ENCODE data around the gene GGACT. TPM values are rescaled to one million over a fixed set of nuclear protein-coding genes. Genes with fewer than 3 reads are reported as not detected.

GGACT gene
- total and polyA plus RNA-seq, 2 of the 8 experiments (the other 6 are each of a cell fraction or from before 2014, with no cell fraction given) = 1.1 to 1.5 TPM

DNA sequence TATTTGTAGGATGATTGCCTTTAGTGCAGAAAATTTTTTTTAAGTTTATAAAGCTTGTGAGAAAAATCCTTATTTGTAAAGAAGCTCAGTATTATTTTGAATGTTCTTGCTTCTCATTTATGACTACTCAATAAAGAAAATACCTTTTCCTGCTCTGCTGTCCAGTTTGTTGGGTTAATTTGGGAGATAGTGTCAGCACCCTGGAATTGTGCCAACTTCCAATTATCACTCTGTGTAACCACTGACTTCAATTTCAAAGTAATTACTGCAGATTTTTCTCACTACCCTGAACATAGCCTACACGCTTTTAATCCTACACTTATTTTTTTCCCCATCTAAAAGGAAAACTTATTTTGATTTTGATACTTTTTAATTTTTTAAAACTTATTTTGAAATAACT lies 93.1 kb downstream of the GGACT start (continued):
- TF ChIP-seq, protein P1, sequence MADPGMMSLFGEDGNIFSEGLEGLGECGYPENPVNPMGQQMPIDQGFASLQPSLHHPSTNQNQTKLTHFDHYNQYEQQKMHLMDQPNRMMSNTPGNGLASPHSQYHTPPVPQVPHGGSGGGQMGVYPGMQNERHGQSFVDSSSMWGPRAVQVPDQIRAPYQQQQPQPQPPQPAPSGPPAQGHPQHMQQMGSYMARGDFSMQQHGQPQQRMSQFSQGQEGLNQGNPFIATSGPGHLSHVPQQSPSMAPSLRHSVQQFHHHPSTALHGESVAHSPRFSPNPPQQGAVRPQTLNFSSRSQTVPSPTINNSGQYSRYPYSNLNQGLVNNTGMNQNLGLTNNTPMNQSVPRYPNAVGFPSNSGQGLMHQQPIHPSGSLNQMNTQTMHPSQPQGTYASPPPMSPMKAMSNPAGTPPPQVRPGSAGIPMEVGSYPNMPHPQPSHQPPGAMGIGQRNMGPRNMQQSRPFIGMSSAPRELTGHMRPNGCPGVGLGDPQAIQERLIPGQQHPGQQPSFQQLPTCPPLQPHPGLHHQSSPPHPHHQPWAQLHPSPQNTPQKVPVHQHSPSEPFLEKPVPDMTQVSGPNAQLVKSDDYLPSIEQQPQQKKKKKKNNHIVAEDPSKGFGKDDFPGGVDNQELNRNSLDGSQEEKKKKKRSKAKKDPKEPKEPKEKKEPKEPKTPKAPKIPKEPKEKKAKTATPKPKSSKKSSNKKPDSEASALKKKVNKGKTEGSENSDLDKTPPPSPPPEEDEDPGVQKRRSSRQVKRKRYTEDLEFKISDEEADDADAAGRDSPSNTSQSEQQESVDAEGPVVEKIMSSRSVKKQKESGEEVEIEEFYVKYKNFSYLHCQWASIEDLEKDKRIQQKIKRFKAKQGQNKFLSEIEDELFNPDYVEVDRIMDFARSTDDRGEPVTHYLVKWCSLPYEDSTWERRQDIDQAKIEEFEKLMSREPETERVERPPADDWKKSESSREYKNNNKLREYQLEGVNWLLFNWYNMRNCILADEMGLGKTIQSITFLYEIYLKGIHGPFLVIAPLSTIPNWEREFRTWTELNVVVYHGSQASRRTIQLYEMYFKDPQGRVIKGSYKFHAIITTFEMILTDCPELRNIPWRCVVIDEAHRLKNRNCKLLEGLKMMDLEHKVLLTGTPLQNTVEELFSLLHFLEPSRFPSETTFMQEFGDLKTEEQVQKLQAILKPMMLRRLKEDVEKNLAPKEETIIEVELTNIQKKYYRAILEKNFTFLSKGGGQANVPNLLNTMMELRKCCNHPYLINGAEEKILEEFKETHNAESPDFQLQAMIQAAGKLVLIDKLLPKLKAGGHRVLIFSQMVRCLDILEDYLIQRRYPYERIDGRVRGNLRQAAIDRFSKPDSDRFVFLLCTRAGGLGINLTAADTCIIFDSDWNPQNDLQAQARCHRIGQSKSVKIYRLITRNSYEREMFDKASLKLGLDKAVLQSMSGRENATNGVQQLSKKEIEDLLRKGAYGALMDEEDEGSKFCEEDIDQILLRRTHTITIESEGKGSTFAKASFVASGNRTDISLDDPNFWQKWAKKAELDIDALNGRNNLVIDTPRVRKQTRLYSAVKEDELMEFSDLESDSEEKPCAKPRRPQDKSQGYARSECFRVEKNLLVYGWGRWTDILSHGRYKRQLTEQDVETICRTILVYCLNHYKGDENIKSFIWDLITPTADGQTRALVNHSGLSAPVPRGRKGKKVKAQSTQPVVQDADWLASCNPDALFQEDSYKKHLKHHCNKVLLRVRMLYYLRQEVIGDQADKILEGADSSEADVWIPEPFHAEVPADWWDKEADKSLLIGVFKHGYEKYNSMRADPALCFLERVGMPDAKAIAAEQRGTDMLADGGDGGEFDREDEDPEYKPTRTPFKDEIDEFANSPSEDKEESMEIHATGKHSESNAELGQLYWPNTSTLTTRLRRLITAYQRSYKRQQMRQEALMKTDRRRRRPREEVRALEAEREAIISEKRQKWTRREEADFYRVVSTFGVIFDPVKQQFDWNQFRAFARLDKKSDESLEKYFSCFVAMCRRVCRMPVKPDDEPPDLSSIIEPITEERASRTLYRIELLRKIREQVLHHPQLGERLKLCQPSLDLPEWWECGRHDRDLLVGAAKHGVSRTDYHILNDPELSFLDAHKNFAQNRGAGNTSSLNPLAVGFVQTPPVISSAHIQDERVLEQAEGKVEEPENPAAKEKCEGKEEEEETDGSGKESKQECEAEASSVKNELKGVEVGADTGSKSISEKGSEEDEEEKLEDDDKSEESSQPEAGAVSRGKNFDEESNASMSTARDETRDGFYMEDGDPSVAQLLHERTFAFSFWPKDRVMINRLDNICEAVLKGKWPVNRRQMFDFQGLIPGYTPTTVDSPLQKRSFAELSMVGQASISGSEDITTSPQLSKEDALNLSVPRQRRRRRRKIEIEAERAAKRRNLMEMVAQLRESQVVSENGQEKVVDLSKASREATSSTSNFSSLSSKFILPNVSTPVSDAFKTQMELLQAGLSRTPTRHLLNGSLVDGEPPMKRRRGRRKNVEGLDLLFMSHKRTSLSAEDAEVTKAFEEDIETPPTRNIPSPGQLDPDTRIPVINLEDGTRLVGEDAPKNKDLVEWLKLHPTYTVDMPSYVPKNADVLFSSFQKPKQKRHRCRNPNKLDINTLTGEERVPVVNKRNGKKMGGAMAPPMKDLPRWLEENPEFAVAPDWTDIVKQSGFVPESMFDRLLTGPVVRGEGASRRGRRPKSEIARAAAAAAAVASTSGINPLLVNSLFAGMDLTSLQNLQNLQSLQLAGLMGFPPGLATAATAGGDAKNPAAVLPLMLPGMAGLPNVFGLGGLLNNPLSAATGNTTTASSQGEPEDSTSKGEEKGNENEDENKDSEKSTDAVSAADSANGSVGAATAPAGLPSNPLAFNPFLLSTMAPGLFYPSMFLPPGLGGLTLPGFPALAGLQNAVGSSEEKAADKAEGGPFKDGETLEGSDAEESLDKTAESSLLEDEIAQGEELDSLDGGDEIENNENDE (IDR thresholded peaks at IDR 0.05; ENCODE audit: insufficient replicate concordance, low read length) = no peak
- TF ChIP-seq POU5F1 (IDR thresholded peaks at IDR 0.05; ENCODE audit: low read depth, low read length) = no peak

Data from H1 (cell line).